Peyer's patch (tissue), 4 donors: ENCODE measurements around the gene HIBCH. TPM values are rescaled to one million over a fixed set of nuclear protein-coding genes. Genes with fewer than 3 reads are reported as not detected.
A peak's percentile ranks its signal among the peaks of the same experiment; 100 is the strongest.

Source experiments
- DNase-seq, 3 donors: peaks; one replicate each; pipeline ENCODE4 v3.0.0-alpha.2; 2017 to 2019
- H3K27ac ChIP-seq, 4 donors: fragments of 200-600 bp; sonication (generic); one replicate each; pipeline ENCODE4 v1.5.1; 2016 to 2019
- H3K27me3 ChIP-seq, 2 donors: fragments of 200-600 bp; sonication (generic); one replicate each; pipeline ENCODE4 v1.5.1; 2019
- H3K36me3 ChIP-seq, 3 donors: fragments of 200-600 bp; sonication (generic); one replicate each; pipeline ENCODE4 v1.5.1; 2016 to 2019
- H3K4me1 ChIP-seq, 4 donors: fragments of 200-600 bp; sonication (generic); one replicate each; pipeline ENCODE4 v1.5.1; 2016 to 2019
- H3K4me3 ChIP-seq, 4 donors: fragments of 200-600 bp; sonication (generic); 1 replicate in 3 of 4; 2 replicates in 1 of 4; pipeline ENCODE4 v1.5.1; 2016 to 2019; ENCODE audit warnings: mild to moderate bottlenecking in 1 of 4
- H3K9me3 ChIP-seq, 4 donors: fragments of 200-600 bp; sonication (generic); one replicate each; pipeline ENCODE4 v1.5.1; 2016 to 2019; ENCODE audit warnings: mild to moderate bottlenecking in 1 of 4
- CTCF ChIP-seq, 6 experiments: fragments of 450-650 bp in 4 of 6; fragments of 200-600 bp in 2 of 6; sonication (generic) in 1 of 6; IDR thresholded peaks; one replicate each; pipeline ENCODE4 v1.5.1; 2017 to 2019; ENCODE audit warnings: antibody characterized with exemption in 6 of 6, mild to moderate bottlenecking in 3 of 6, moderate library complexity in 1 of 6
- POLR2A ChIP-seq, 2 donors: fragments of 450-650 bp; IDR thresholded peaks; one replicate each; pipeline ENCODE4 v1.5.1; 2017; ENCODE audit warnings: antibody characterized with exemption in 2 of 2, mild to moderate bottlenecking in 2 of 2, moderate library complexity in 2 of 2
- total RNA-seq, 4 donors: library from RNA; depleted of rRNA; stranded (reverse); fragments of >200 nt; gene quantifications; one replicate each; pipeline ENCODE4 v1.1.0, GENCODE V29; 2016

HIBCH gene
- total RNA-seq, 4 donors from 2014 or later: 20.0 to 38.8 (median 27.4) TPM

GRCh38 chr2:190200603-190201002, 119.0 kb downstream of the HIBCH start:
- no peak overlapping the region for H3K27ac ChIP-seq
- no peaks in the 10 kb centered on the region for H3K4me1 ChIP-seq
- DNase-seq: no peak
- no peak overlapping the region for H3K4me3 ChIP-seq
- peaks cover 0 to 15% (median 0%) of the 10 kb centered on the region in 3 donors for H3K36me3 ChIP-seq
- TF ChIP-seq CTCF (IDR thresholded peaks at IDR 0.05): peak in 1 of 6 experiments; percentile 13
- no peak for TF ChIP-seq POLR2A (IDR thresholded peaks at IDR 0.05)
- H3K27me3 ChIP-seq: no peaks in the 10 kb centered on the region
- no peaks in the 10 kb centered on the region for H3K9me3 ChIP-seq

- no peak for DNase-seq
Measured at GRCh38 chr2:190199530-190199929, 120.1 kb downstream of the HIBCH start.

DNA sequence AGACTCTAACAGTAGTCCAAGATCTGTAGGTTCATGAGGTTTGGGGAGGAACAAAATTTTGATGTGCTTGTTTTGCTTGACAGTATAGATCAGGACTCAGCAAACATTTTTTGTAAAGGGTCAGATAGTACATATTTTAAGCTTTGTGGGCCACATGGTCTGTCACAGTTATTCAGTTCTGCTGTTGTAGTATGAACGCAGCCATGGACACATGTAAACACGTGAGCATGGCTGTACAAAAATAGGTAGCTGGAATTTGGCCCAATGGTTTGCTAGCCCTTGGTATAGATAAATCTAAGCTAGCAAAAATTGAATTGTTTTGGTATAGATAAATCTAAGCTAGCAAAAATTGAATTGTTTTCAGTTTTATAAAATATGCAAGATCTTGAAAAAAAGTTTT, 120.5 kb downstream of the HIBCH start:
- TF ChIP-seq CTCF (IDR thresholded peaks at IDR 0.05) (no peak), POLR2A (IDR thresholded peaks at IDR 0.05) (no peak)
- H3K36me3 ChIP-seq: peaks cover 0 to 14% (median 0%) of the 10 kb centered on the region in 3 donors
- H3K9me3 ChIP-seq: no peaks in the 10 kb centered on the region
- no peaks in the 10 kb centered on the region for H3K4me1 ChIP-seq
- no peak overlapping the region for H3K27ac ChIP-seq
- no peak overlapping the region for H3K4me3 ChIP-seq
- no peak for DNase-seq
- H3K27me3 ChIP-seq: no peaks in the 10 kb centered on the region

More at GRCh38 chr2:190199530-190199929, 120.1 kb downstream of the HIBCH start:
- TF ChIP-seq CTCF (IDR thresholded peaks at IDR 0.05) (no peak), POLR2A (IDR thresholded peaks at IDR 0.05) (no peak)
- Histone ChIP-seq H3K4me3 (no peak overlapping the region), H3K27ac (no peak overlapping the region), H3K4me1 (no peaks in the 10 kb centered on the region), H3K9me3 (no peaks in the 10 kb centered on the region), H3K36me3 (peaks cover 0 to 16% (median 0%) of the 10 kb centered on the region in 3 donors), H3K27me3 (no peaks in the 10 kb centered on the region)

GRCh38 chr2:190197143-190197720, 122.4 kb downstream of the HIBCH start:
- DNase-seq: no peak
- Histone ChIP-seq H3K9me3 (no peaks in the 10 kb centered on the region), H3K27me3 (no peaks in the 10 kb centered on the region), H3K36me3 (peaks cover 0 to 14% (median 0%) of the 10 kb centered on the region in 3 donors), H3K4me1 (no peaks in the 10 kb centered on the region), H3K27ac (no peak overlapping the region), H3K4me3 (no peak overlapping the region)
- TF ChIP-seq POLR2A (IDR thresholded peaks at IDR 0.05): no peak
- TF ChIP-seq CTCF (IDR thresholded peaks at IDR 0.05): no peak

- DNase-seq: no peak
- TF ChIP-seq CTCF (IDR thresholded peaks at IDR 0.05): no peak
- TF ChIP-seq POLR2A (IDR thresholded peaks at IDR 0.05): no peak
- Histone ChIP-seq H3K36me3 (peaks cover 0 to 11% (median 0%) of the 10 kb centered on the region in 3 donors), H3K27me3 (no peaks in the 10 kb centered on the region), H3K9me3 (no peaks in the 10 kb centered on the region), H3K27ac (no peak overlapping the region), H3K4me3 (no peak overlapping the region), H3K4me1 (peaks cover 0 to 11% (median 0%) of the 10 kb centered on the region in 4 donors)
Measured at GRCh38 chr2:190190507-190191162, 129.0 kb downstream of the HIBCH start.
